HEK293T (cell line): ENCODE results near the gene POLR3GL.

ENCODE experiments used
- CTCF ChIA-PET: fragments of 350-600 bp; formaldehyde crosslinking; extraction: SDS; loops from one replicate; lab custom pipeline; 2021; ENCODE audit warnings: antibody characterized with exemption, inconsistent platforms; lab: Yijun Ruan, JAX
- POLR2A ChIA-PET: fragments of 350-600 bp; formaldehyde crosslinking; extraction: SDS; loops from one replicate; lab custom pipeline; 2020; ENCODE audit warnings: antibody characterized with exemption, inconsistent platforms; lab: Yijun Ruan, JAX
- DNase-seq: peaks from one replicate; pipeline ENCODE4 v3.0.0; 2012; ENCODE audit warnings: mixed read lengths; ENCODE audit errors: extremely low spot score
- ARNT ChIP-seq: fragments of 450-650 bp; IDR thresholded peaks from 2 replicates; pipeline ENCODE4 v1.6.1; 2017; ENCODE audit warnings: mild to moderate bottlenecking
- BHLHE40 ChIP-seq: fragments of 450-650 bp; IDR thresholded peaks from 2 replicates; pipeline ENCODE4 v1.6.1; 2016; ENCODE audit warnings: mild to moderate bottlenecking, moderate library complexity, borderline replicate concordance
- CTBP1 ChIP-seq: fragments of 450-650 bp; IDR thresholded peaks from 2 replicates; pipeline ENCODE4 v1.6.1; 2016; ENCODE audit warnings: borderline replicate concordance
- ELF4 ChIP-seq: fragments of 450-650 bp; IDR thresholded peaks from 2 replicates; pipeline ENCODE4 v1.6.1; 2017; ENCODE audit warnings: antibody characterized with exemption
- FOXA1 ChIP-seq: fragments of 450-650 bp; IDR thresholded peaks from 2 replicates; pipeline ENCODE4 v1.6.1; 2016; ENCODE audit warnings: mild to moderate bottlenecking
- FOXM1 ChIP-seq: fragments of 450-650 bp; IDR thresholded peaks from 2 replicates; pipeline ENCODE4 v1.6.1; 2017; ENCODE audit warnings: mild to moderate bottlenecking, borderline replicate concordance
- HDGF ChIP-seq: fragments of 450-650 bp; IDR thresholded peaks from 2 replicates; pipeline ENCODE4 v1.6.1; 2017; ENCODE audit warnings: antibody characterized with exemption, borderline replicate concordance
- L3MBTL2 ChIP-seq: fragments of 450-650 bp; conservative IDR thresholded peaks from 2 replicates; pipeline ENCODE4 v1.6.1; 2016; ENCODE audit warnings: mild to moderate bottlenecking
- LEF1 ChIP-seq: fragments of 450-650 bp; IDR thresholded peaks from 2 replicates; pipeline ENCODE4 v1.6.1; 2017; ENCODE audit warnings: mild to moderate bottlenecking, borderline replicate concordance
- NFRKB ChIP-seq: fragments of 450-650 bp; IDR thresholded peaks from 2 replicates; pipeline ENCODE4 v1.6.1; 2016; ENCODE audit warnings: mild to moderate bottlenecking, moderate library complexity
- SP1 ChIP-seq: fragments of 450-650 bp; IDR thresholded peaks from 2 replicates; pipeline ENCODE4 v1.6.1; 2017
- SUZ12 ChIP-seq: fragments of 450-650 bp; IDR thresholded peaks from 2 replicates; pipeline ENCODE4 v1.6.1; 2016; ENCODE audit warnings: mild to moderate bottlenecking
- TARDBP ChIP-seq: fragments of 450-650 bp; IDR thresholded peaks from 2 replicates; pipeline ENCODE4 v1.6.1; 2016
- ZNF384 ChIP-seq: fragments of 450-650 bp; IDR thresholded peaks from 2 replicates; pipeline ENCODE4 v1.6.1; 2016
- TF ChIP-seq, protein P1 (sequence below): fragments of 450-650 bp; IDR thresholded peaks from 2 replicates; pipeline ENCODE4 v1.6.1; 2016

POLR3GL gene

DNA sequence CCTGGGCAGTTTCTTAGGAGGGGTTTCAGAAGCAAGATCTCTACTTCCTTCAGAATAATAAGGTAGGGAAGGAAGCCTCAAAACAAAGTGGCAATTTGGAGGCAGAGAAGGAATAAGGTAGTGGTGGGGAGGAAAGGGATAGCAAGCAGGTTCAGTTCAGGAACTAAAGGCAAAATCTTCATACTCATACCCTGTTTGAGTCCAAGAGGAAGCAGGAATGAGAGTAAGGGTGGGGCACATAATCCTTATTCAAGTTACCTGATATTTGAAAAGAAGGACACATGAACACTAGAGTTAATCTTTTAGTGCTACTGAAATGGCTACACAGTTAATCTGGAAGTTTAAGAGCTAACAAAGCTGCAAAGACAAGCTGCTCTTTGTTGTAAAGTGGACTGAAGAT lies 28.8 kb upstream of the POLR3GL start:
- no peak for DNase-seq
- CTCF ChIA-PET: no interaction called here
- TF ChIP-seq SUZ12: no peak
- TF ChIP-seq, protein P1, sequence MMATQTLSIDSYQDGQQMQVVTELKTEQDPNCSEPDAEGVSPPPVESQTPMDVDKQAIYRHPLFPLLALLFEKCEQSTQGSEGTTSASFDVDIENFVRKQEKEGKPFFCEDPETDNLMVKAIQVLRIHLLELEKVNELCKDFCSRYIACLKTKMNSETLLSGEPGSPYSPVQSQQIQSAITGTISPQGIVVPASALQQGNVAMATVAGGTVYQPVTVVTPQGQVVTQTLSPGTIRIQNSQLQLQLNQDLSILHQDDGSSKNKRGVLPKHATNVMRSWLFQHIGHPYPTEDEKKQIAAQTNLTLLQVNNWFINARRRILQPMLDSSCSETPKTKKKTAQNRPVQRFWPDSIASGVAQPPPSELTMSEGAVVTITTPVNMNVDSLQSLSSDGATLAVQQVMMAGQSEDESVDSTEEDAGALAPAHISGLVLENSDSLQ: no peak
- TF ChIP-seq ARNT: no peak
- TF ChIP-seq CTBP1: no peak
- TF ChIP-seq HDGF: no peak
- POLR2A ChIA-PET: interaction anchor here (1.2 to 2.5 kb wide), 2 partner anchors 8 to 29 kb away, joined by 10 to 14 read pairs; partner anchors contain the start of genes ANKRD34A, POLR3GL and RBM8A

DNA sequence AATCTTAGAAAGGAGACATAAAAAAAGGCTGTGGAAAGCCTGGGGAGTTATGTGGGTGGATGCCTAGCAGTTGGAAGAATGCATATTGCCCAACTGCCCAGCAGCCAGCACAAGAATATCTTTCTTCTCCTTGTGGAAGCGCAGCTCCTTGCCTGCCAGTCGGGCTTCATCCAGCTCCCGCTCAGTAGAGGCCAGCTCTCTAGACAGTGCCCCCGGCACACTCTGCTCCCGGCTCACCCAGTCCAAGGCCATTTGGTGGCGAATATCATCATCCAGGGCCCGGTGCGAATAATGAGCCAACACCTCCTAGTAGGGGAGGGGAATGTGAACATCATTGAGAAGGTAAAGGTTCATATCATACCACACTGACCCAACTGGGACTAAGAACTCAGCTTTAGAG lies 28.2 kb upstream of the POLR3GL start:
- DNase-seq: no peak
- POLR2A ChIA-PET: interaction anchor here (0.9 to 2.5 kb wide), 3 partner anchors 9 to 77 kb away, joined by 3 to 14 read pairs (median 10); partner anchors contain the start of genes ANKRD34A, PIAS3, POLR3GL and RBM8A
- CTCF ChIA-PET: no interaction called here
- no peak for TF ChIP-seq TARDBP
- TF ChIP-seq BHLHE40: no peak
- TF ChIP-seq L3MBTL2: no peak
- no peak for TF ChIP-seq CTBP1
- no peak for TF ChIP-seq LEF1
- no peak for TF ChIP-seq FOXA1
- no peak for TF ChIP-seq ELF4
- TF ChIP-seq SP1: no peak
- no peak for TF ChIP-seq ARNT
- TF ChIP-seq, protein P1: no peak
- TF ChIP-seq NFRKB: no peak

DNA sequence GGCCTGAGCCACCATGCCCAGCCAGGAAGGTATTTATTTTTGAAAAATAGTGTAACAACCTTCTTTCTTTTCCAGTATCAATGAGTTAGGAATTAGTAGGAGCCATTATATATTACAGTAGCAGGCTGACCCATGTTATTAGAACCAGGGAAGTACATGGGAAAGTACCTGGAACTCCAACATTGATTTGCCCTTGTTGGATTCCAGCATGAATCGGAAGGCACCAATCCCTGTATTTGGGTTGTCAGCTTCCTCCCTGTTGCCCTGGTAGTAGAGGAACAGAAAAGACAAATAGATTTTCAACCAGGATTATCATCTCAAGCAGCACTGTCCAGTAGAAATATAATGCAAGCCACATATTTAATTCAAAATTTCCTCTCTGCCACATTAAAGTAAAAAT lies 27.1 kb upstream of the POLR3GL start:
- TF ChIP-seq BHLHE40: no peak
- TF ChIP-seq FOXA1: no peak
- TF ChIP-seq LEF1: no peak
- TF ChIP-seq L3MBTL2: no peak

DNA sequence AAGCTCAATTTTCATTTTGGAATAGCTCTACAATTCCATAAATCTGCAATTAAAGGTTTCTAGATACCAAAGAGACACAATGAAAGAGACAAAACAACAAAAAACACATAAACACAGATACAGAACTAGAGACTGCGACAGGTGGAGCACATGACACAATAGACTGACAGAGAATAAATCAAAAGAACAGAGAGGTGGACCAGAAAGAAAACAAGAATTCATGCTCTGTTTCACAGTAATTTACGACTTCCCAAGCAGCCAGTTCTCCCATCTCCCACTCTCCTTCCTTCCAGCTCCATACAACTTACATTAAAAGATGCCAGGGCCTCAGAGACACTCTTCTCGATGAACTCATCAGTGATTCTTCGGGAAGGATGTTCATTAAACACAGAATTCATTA lies 22.1 kb upstream of the POLR3GL start:
- no peak for TF ChIP-seq CTBP1
- TF ChIP-seq SP1: no peak
- TF ChIP-seq, protein P1: peak; percentile 89
- TF ChIP-seq L3MBTL2: no peak
- no peak for TF ChIP-seq ARNT
- no peak for TF ChIP-seq ZNF384
- no peak for TF ChIP-seq HDGF
- ChIA-PET CTCF (interaction anchor here (0.9 kb wide), 1 partner anchor 15 kb away, joined by 4 read pairs; the partner anchor contains the start of gene RBM8A), POLR2A (interaction anchor here (0.9 to 3.4 kb wide), 4 partner anchors 12 to 22 kb away, joined by 3 to 20 read pairs (median 12); partner anchors contain the start of genes ANKRD34A, LIX1L, POLR3GL and RBM8A)
- DNase-seq: no peak

More for the DNA sequence above, 27.1 kb upstream of the POLR3GL start:
- ChIA-PET CTCF (no interaction called here), POLR2A (interaction anchor here (2.5 kb wide), 1 partner anchor 27 kb away, joined by 10 read pairs; the partner anchor contains the start of genes ANKRD34A and POLR3GL)
- DNase-seq: no peak

DNA sequence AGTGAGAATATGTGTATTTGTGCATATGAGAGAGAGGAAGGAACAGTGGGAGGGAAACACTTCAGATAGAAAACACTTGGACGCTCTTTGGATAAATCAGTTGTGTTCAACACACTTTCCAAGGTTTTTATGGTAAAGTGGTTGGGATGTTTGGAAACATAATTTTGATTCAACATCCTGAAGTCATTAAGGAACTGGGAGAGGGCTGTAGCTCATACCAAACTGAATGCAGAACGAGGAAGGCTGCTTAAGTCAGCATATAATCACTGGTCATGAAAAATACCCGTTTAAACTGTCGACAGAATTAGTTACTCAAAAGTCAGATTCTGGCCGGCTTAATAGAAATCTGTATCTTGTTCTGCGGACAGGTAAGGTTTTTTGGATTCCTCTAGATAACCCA lies 21.6 kb upstream of the POLR3GL start:
- POLR2A ChIA-PET: interaction anchor here (0.9 to 3.4 kb wide), 4 partner anchors 11 to 21 kb away, joined by 3 to 20 read pairs (median 12); partner anchors contain the start of genes ANKRD34A, LIX1L, POLR3GL and RBM8A
- no peak for TF ChIP-seq SUZ12
- TF ChIP-seq ARNT: no peak
- TF ChIP-seq FOXM1: no peak
- TF ChIP-seq ZNF384: no peak
- TF ChIP-seq, protein P1: no peak
- no peak for TF ChIP-seq SP1
- no peak for TF ChIP-seq FOXA1
- no peak for TF ChIP-seq CTBP1
- TF ChIP-seq LEF1: no peak
- no peak for TF ChIP-seq ELF4
- CTCF ChIA-PET: interaction anchor here (0.9 to 1.5 kb wide), 2 partner anchors 16 to 51 kb away, joined by 4 read pairs; partner anchors contain the start of gene RBM8A

DNA sequence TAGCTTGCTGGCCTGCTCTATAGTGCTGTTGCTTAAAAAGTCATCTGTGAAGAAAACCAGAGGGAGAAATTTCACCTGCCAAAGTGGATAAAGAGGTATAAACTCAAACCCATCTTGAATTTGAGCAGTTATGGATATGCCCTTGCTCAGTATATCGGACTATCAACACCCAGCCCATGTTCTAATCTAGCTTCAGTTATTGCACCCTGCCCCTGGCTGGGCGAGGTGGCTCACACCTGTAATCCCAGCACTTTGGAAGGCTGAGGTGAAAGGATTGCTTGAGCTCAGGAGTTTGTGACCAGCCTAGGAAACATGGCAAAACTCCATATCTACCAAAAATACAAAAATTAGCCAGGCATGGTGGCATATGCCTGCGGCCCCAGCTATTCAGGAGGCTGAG lies 20.0 kb upstream of the POLR3GL start:
- no peak for DNase-seq
- CTCF ChIA-PET: no interaction called here
- POLR2A ChIA-PET: interaction anchor here (0.6 to 1.5 kb wide), 3 partner anchors 13 to 20 kb away, joined by 3 to 5 read pairs (median 4); partner anchors contain the start of genes ANKRD34A, LIX1L, POLR3GL and RBM8A
- TF ChIP-seq FOXM1: no peak
- TF ChIP-seq CTBP1: no peak

More for the DNA sequence above, 21.6 kb upstream of the POLR3GL start:
- no peak for DNase-seq
